HL-60 (cell line): ENCODE results near the gene RASSF7.

Experiments used
- CTCF ChIP-seq: IDR thresholded peaks from one replicate; pipeline ENCODE4 v1.5.1; 2011; ENCODE audit warnings: low read length, control low read depth, inconsistent platforms; ENCODE audit not compliant: insufficient read depth
- POLR2AphosphoS5 ChIP-seq: IDR thresholded peaks from 2 replicates; pipeline ENCODE4 v1.6.1; 2012; ENCODE audit warnings: low read depth
- REST ChIP-seq: IDR thresholded peaks from 2 replicates; pipeline ENCODE4 v1.6.1; 2012; ENCODE audit warnings: low read depth; ENCODE audit not compliant: insufficient replicate concordance
- SPI1 ChIP-seq: IDR thresholded peaks from 2 replicates; pipeline ENCODE4 v1.6.1; 2012; ENCODE audit warnings: low read depth, mild to moderate bottlenecking, borderline replicate concordance

- TF ChIP-seq CTCF (no peak), POLR2AphosphoS5 (no peak), SPI1 (no peak), REST (no peak)
Measured at GRCh38 chr11:532527-532985, 28.2 kb upstream of the RASSF7 start.
